Adrenal gland (tissue), 5 donors: Measurements from ENCODE around the gene BCAS4.

Source experiments
- POLR2A ChIP-seq, 2 donors: fragments of 450-650 bp; IDR thresholded peaks; one replicate each; pipeline ENCODE4 v1.6.1; 2017; ENCODE audit warnings: antibody characterized with exemption in 2 of 2, mild to moderate bottlenecking in 2 of 2, moderate library complexity in 1 of 2
- TF ChIP-seq, protein P1 (sequence below), 6 experiments: fragments of 450-650 bp in 4 of 6; fragments of 200-600 bp in 2 of 6; sonication (generic) in 1 of 6; IDR thresholded peaks; 1 replicate in 5 of 6; 2 replicates in 1 of 6; pipeline versions ENCODE4 v1.5.1 to v1.8.0; 2016 to 2021; ENCODE audit warnings: antibody characterized with exemption in 6 of 6, mild to moderate bottlenecking in 2 of 6, moderate library complexity in 1 of 6
- donor health status: DM: no; HTN: no; CAD: no.

DNA sequence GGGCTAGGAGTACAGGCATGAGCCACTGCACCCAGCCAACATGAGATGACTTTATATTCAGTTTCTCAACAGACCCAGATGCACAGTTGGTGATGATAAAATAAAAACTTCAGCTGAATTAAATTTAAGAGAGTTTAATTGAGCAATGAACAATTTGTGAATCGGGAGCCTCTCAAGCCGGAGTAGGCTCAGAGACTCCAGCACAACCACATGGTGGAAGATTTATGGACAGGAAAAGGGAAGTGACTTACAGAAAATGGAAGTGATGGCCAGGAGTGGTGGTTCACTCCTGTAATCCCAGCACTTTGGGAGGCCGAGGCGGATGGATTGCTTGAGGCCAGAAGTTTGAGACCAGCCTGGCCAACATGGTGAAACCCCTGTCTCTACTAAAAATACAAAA lies 10.4 kb upstream of the BCAS4 start:
- TF ChIP-seq, protein P1, sequence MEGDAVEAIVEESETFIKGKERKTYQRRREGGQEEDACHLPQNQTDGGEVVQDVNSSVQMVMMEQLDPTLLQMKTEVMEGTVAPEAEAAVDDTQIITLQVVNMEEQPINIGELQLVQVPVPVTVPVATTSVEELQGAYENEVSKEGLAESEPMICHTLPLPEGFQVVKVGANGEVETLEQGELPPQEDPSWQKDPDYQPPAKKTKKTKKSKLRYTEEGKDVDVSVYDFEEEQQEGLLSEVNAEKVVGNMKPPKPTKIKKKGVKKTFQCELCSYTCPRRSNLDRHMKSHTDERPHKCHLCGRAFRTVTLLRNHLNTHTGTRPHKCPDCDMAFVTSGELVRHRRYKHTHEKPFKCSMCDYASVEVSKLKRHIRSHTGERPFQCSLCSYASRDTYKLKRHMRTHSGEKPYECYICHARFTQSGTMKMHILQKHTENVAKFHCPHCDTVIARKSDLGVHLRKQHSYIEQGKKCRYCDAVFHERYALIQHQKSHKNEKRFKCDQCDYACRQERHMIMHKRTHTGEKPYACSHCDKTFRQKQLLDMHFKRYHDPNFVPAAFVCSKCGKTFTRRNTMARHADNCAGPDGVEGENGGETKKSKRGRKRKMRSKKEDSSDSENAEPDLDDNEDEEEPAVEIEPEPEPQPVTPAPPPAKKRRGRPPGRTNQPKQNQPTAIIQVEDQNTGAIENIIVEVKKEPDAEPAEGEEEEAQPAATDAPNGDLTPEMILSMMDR (IDR thresholded peaks at IDR 0.05) = no peak
- no peak for TF ChIP-seq POLR2A (IDR thresholded peaks at IDR 0.05)
